ENCODE measurements around the gene HLA-F. TPM values are rescaled to one million over a fixed set of nuclear protein-coding genes. Genes with fewer than 3 reads are reported as not detected.

Gene HLA-F
- polyA plus RNA-seq, 2 donors: 25.2 to 35.6 TPM

GRCh38 chr6:29769336-29769735 lies 46.1 kb downstream of the HLA-F start:
- Histone ChIP-seq H3K4me3 (ENCODE audit: low read depth in 1 of 2, low read length in 2 of 2) (no peak overlapping the region), H3K9me3 (ENCODE audit: control insufficient read depth in 2 of 2, insufficient read depth in 1 of 2, low read depth in 1 of 2, low read length in 1 of 2) (no peaks in the 10 kb centered on the region), H3K36me3 (ENCODE audit: control insufficient read depth in 2 of 2, insufficient read depth in 2 of 2, low read length in 1 of 2) (no peaks in the 10 kb centered on the region), H3K4me1 (ENCODE audit: control insufficient read depth in 2 of 2, insufficient read depth in 2 of 2, low read length in 1 of 2) (peaks cover 0 to 5% of the 10 kb centered on the region in 2 donors), H3K27ac (ENCODE audit: low read depth in 2 of 2, low read length in 1 of 2) (no peak overlapping the region), H3K27me3 (ENCODE audit: control insufficient read depth in 1 of 2, insufficient read depth in 2 of 2, low read length in 2 of 2) (no peaks in the 10 kb centered on the region)
- 62 to 70% methylated on average over 3 of the region's 3 CpGs for WGBS, 2 donors

GRCh38 chr6:29770306-29770705 lies 47.1 kb downstream of the HLA-F start:
- no peaks in the 10 kb centered on the region for H3K27me3 ChIP-seq (ENCODE audit: control insufficient read depth in 1 of 2, insufficient read depth in 2 of 2, low read length in 2 of 2)
- H3K27ac ChIP-seq (ENCODE audit: low read depth in 2 of 2, low read length in 1 of 2): no peak overlapping the region
- H3K9me3 ChIP-seq (ENCODE audit: control insufficient read depth in 2 of 2, insufficient read depth in 1 of 2, low read depth in 1 of 2, low read length in 1 of 2): no peaks in the 10 kb centered on the region
- no peaks in the 10 kb centered on the region for H3K36me3 ChIP-seq (ENCODE audit: control insufficient read depth in 2 of 2, insufficient read depth in 2 of 2, low read length in 1 of 2)
- H3K4me1 ChIP-seq (ENCODE audit: control insufficient read depth in 2 of 2, insufficient read depth in 2 of 2, low read length in 1 of 2): peaks cover 0 to 3% of the 10 kb centered on the region in 2 donors
- no peak overlapping the region for H3K4me3 ChIP-seq (ENCODE audit: low read depth in 1 of 2, low read length in 2 of 2)
- WGBS, 2 donors: 81% methylated on average over 2 of the region's 2 CpGs

GRCh38 chr6:29776684-29777083 lies 53.5 kb downstream of the HLA-F start:
- Histone ChIP-seq H3K27me3 (ENCODE audit: control insufficient read depth in 1 of 2, insufficient read depth in 2 of 2, low read length in 2 of 2) (no peaks in the 10 kb centered on the region), H3K36me3 (ENCODE audit: control insufficient read depth in 2 of 2, insufficient read depth in 2 of 2, low read length in 1 of 2) (peaks cover 0 to 3% of the 10 kb centered on the region in 2 donors), H3K4me1 (ENCODE audit: control insufficient read depth in 2 of 2, insufficient read depth in 2 of 2, low read length in 1 of 2) (no peaks in the 10 kb centered on the region), H3K9me3 (ENCODE audit: control insufficient read depth in 2 of 2, insufficient read depth in 1 of 2, low read depth in 1 of 2, low read length in 1 of 2) (no peaks in the 10 kb centered on the region), H3K27ac (ENCODE audit: low read depth in 2 of 2, low read length in 1 of 2) (no peak overlapping the region), H3K4me3 (ENCODE audit: low read depth in 1 of 2, low read length in 2 of 2) (no peak overlapping the region)
- 70 to 75% methylated on average over 2 of the region's 2 CpGs for WGBS, 2 donors

Other genes starting within 250 kb of the HLA-F start
- gene MAS1L, start 235.5 kb upstream of the HLA-F start, polyA plus RNA-seq: not detected
- 1 to 10 TPM in 1 of 2 donors, under 1 TPM in 1; 0.61 to 2.3 TPM for gene UBD, start 163.7 kb upstream of the HLA-F start, polyA plus RNA-seq
- not detected for gene OR2H2, start 138.3 kb upstream of the HLA-F start, polyA plus RNA-seq
- 10 to 100 TPM; 13.0 to 28.1 TPM for gene GABBR1, start 90.3 kb upstream of the HLA-F start, polyA plus RNA-seq
- not detected for gene MOG, start 66.3 kb upstream of the HLA-F start, polyA plus RNA-seq
- gene ZFP57, start 42.3 kb upstream of the HLA-F start, polyA plus RNA-seq: 1 to 10 TPM in 1 of 2 donors, under 1 TPM in 1; 0.06 to 1.3 TPM
- gene HLA-G, start 104.4 kb downstream of the HLA-F start, polyA plus RNA-seq: under 1 TPM; 0.07 to 0.12 TPM
- 100 to 1,000 TPM; 197 to 259 TPM for gene HLA-A, start 219.1 kb downstream of the HLA-F start, polyA plus RNA-seq